Stimulated activated CD8-positive, alpha-beta memory T cell treated with anti-CD3 and anti-CD28 coated beads, Interleukin-2, amount 100 ng/mL, for 1 hour (primary cell): ENCODE results near the gene CACNA1H.
A peak's percentile ranks its signal among the peaks of the same experiment; 100 is the strongest.

Source experiments
- DNase-seq, 2 donors: peaks; one replicate each; pipeline ENCODE4 v3.0.0-alpha.2; 2020; ENCODE audit warnings: low read depth in 2 of 2

The CACNA1H gene

GRCh38 chr16:1152651-1153259 is at the start of gene CACNA1H:
Gene CACNA1H (plus strand): TSS chr16:1153106. CDS start chr16:1153738, 632 bp downstream.
- DNase-seq, result peak; percentile 6 to 38

DNA sequence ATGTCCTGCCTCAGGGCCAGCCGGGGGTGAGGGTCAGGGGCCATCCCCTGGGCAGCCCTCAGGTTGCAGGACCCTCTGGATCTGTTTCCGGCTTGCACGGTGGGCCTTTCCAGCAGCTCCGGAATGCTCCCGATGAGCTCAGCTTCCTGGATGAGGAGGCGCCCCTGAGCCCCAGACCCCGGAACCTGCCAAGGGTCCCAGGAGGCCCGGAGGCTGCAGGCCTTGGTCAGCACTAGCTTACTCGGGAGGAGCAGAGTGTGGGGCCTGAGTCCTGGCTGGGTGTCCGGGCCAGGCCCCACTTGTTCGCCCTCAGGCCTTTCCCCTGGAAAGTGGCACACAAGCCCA is 49.3 kb upstream of the CACNA1H start:
- DNase-seq, result no peak

- DNase-seq, result peak in 1 of 2 donors; percentile 10
Measured at GRCh38 chr16:1105888-1106620, 46.9 kb upstream of the CACNA1H start.

DNA sequence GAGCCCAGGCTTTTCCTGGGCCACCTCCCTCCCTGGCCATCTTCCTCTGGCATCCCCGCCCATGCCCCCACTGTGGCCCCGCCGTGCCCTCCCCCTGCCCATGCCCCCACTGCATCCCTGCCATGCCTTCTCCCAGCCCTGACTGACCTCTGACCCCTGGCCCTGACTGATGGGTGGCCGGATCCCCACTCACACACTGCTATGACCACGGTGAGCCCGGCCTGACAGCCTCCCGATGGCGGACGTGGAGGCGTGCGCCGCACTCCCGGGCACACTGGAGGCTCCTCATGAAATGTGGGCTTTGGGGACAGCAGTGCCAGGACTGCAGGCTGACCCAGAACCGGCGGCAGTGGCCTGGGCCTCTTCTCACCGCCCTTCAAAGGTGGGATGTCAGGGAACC is 46.2 kb upstream of the CACNA1H start:
- DNase-seq, result no peak

DNA sequence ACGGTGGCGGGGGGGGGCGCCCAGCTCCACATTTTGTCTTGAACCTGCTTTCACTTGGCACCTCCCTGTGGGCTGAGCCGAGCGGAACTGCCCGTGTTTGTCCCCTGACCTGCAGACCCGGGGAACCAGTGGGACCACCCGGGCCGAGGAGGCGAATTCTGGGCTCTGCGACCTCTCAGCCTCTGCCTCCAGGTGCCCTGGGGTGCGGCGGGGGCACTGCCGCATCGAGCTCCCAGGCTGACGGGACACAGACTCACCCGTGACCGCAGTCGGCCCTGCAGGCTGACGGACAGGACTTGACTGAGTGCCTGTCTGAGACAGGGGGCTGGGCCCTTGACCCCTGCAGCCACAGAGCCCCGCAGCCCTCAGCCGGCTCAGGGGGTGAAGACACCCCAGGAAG is 45.8 kb upstream of the CACNA1H start:
- no peak for DNase-seq

GRCh38 chr16:1107731-1108130 is 45.2 kb upstream of the CACNA1H start:
- DNase-seq, result no peak

- DNase-seq, result no peak
Measured at GRCh38 chr16:1108299-1109252, 44.3 kb upstream of the CACNA1H start.

- no peak for DNase-seq
Measured at GRCh38 chr16:1109648-1110047, 43.3 kb upstream of the CACNA1H start.

DNA sequence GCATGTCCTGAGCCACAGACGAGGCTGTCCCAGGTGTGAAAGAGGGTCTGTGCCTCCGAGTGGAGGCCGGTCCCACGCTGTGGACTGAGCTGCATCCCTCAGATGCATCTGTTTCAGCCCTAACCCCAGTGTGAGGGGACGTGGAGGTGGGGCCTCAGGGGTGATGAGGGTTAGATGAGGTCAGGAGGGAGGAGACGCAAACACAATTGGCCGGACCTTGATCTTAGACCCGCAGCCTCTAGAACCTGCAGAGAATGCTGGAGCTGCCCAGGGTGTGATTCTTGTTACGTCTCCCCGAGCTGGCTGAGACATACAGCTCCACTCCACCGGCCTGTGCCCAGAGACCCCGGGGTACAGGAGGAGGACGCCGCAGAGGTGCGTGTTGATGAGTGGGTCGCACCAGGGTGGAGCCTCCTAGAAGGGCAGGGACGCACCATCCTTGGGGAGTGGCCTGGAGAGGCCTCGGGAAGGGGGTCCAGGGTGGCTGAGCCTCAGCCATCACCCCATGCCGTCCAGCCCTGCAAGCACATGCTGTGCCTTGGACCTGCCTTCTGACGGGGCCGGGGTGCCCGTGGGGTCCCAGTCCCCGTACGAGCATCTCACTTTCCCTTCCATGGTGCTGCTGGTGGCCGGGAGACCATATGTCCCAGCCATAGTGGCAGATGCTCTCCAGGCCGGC is 40.3 kb upstream of the CACNA1H start:
- DNase-seq, result no peak

GRCh38 chr16:1113489-1113888 is 39.4 kb upstream of the CACNA1H start:
- no peak for DNase-seq

GRCh38 chr16:1113889-1114526 is 38.9 kb upstream of the CACNA1H start:
- no peak for DNase-seq

DNA sequence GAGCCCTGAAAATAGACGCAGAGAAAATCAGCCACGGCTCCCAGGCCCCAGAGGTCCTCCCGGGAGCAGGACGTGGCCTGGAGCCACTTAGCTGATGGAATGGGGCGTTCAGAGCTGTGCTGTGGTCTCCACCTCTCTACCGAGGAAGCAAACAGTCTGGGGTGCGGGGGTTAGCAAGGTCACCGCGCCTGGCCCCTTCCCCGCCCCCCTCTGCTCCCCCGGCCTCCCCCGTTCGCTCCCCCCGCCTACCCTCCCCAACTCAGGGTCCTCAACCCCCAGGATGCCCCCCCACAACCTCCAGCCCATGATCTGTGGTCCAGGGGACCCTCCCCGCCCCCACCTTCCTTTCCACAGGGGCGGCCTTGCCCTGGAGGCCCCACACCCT is 36.2 kb upstream of the CACNA1H start:
- no peak for DNase-seq

- no peak for DNase-seq
Measured at GRCh38 chr16:1117176-1117900, 35.6 kb upstream of the CACNA1H start.

GRCh38 chr16:1117926-1118325 is 35.0 kb upstream of the CACNA1H start:
- no peak for DNase-seq

GRCh38 chr16:1119129-1119528 is 33.8 kb upstream of the CACNA1H start:
- no peak for DNase-seq

DNA sequence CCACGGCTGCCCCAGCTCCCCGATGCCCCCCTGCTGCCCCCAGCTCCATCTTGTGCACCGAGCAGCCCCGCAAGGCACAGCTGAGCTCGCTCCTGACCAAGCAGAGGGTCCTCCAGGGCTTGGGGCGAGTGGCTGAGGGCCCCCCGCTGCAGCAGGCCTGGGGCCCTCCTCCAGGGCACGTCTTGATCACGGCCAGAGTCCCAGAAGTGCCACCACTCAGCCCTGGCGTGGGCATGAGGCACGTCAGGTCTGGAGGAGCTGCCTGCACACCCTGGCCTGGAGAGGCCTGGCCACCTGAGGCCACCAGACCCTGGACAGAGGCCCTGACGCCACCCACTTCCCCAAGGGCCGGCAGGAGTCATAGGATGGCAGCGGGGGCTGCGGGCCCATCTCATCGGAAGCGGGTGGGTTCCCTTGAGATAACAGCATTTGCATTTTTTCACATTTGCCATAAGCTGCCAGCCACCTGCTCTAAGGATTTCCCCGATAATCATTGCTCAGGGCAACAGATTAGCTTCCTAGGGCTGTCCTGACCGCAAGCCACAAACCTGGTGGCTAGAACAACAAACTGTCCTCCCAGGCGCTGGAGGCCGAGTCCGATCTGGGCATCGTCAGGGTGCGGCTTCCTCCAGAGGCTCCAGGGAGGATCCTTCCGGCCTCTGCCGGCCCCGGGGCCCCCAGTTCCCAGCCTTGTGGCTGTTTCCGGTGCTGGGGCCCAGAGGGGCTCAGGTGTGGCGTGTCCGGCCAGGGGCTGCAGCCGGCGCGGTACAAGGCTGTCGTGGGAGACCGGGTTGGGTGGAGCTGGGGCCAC is 32.9 kb upstream of the CACNA1H start:
- no peak for DNase-seq

- no peak for DNase-seq
Measured at GRCh38 chr16:1120577-1120941, 32.3 kb upstream of the CACNA1H start.

GRCh38 chr16:1121009-1121408 is 31.9 kb upstream of the CACNA1H start:
- DNase-seq, result no peak

GRCh38 chr16:1121601-1122397 is 31.1 kb upstream of the CACNA1H start:
- DNase-seq, result no peak
